Activated T-helper 1 cell treated with anti-CD3 and anti-CD28 coated beads, Interleukin-12 subunit alpha, Interleukin-12 subunit beta, Interleukin-2, Interleukin-4 antibody, amounts not matched to agents 30 ng/mL and 10 ng/mL and 1 ng/mL, durations not matched to agents 14 hours and 24 hours and 36 hours (primary cell): ENCODE data around the gene PNMT. TPM values are rescaled to one million over a fixed set of nuclear protein-coding genes. Genes with fewer than 3 reads are reported as not detected.

Experiments
- DNase-seq: peaks from one replicate; pipeline ENCODE4 v3.0.0; 2021; ENCODE audit warnings: low spot score
- H3K27ac Mint-ChIP-seq: one replicate; pipeline ENCODE4 v1.8.0; 2021; ENCODE audit warnings: mild to moderate bottlenecking, mixed read lengths
- H3K27me3 Mint-ChIP-seq: one replicate; pipeline ENCODE4 v1.8.0; 2022; ENCODE audit warnings: mild to moderate bottlenecking, moderate library complexity, mixed read lengths; ENCODE audit not compliant: insufficient read depth
- H3K36me3 Mint-ChIP-seq: one replicate; pipeline ENCODE4 v1.8.0; 2021; ENCODE audit warnings: low read depth, mixed read lengths
- H3K4me1 Mint-ChIP-seq: one replicate; pipeline ENCODE4 v1.8.0; 2021; ENCODE audit warnings: low read depth, mixed read lengths
- H3K4me3 Mint-ChIP-seq: one replicate; pipeline ENCODE4 v1.8.0; 2021; ENCODE audit warnings: mild to moderate bottlenecking, moderate library complexity, mixed read lengths
- H3K9me3 Mint-ChIP-seq: one replicate; pipeline ENCODE4 v1.8.0; 2021; ENCODE audit warnings: mixed read lengths
- intact Hi-C: fragments of 100-400 bp; cut with micrococcal nuclease; formaldehyde crosslinking; loops from one replicate; pipeline ENCODE4 v1.15.1; 2024
- total RNA-seq: library from RNA; stranded (reverse); gene quantifications from 2 replicates; pipeline ENCODE4 v1.2.3, GENCODE V29; 2022

PNMT gene
- total RNA-seq, 1 donor from 2014 or later, result not detected

GRCh38 chr17:39651923-39652586 is 16.2 kb upstream of the PNMT start:
- Mint-ChIP-seq H3K4me1 (no peaks in the 10 kb centered on the region), H3K9me3 (no peaks in the 10 kb centered on the region), H3K4me3 (no peak overlapping the region), H3K27me3 (no peaks in the 10 kb centered on the region), H3K27ac (no peak overlapping the region), H3K36me3 (peaks cover 6% of the 10 kb centered on the region)
- no peak for DNase-seq
- intact Hi-C loops, result no loop called here

GRCh38 chr17:39652587-39653315 is 15.5 kb upstream of the PNMT start:
- peaks cover 6% of the 10 kb centered on the region for H3K36me3 Mint-ChIP-seq
- intact Hi-C loops, result loop anchor here (1.0 kb wide), 1 partner anchor 30 kb away; no protein-coding TSS in a partner anchor
- DNase-seq, result no peak
- no peaks in the 10 kb centered on the region for H3K9me3 Mint-ChIP-seq
- no peak overlapping the region for H3K27ac Mint-ChIP-seq
- H3K4me3 Mint-ChIP-seq, result no peak overlapping the region
- no peaks in the 10 kb centered on the region for H3K4me1 Mint-ChIP-seq
- no peaks in the 10 kb centered on the region for H3K27me3 Mint-ChIP-seq

GRCh38 chr17:39653316-39653661 is 15.0 kb upstream of the PNMT start:
- no peak overlapping the region for H3K4me3 Mint-ChIP-seq
- H3K27ac Mint-ChIP-seq, result no peak overlapping the region
- H3K27me3 Mint-ChIP-seq, result no peaks in the 10 kb centered on the region
- no peaks in the 10 kb centered on the region for H3K9me3 Mint-ChIP-seq
- peaks cover 10% of the 10 kb centered on the region for H3K36me3 Mint-ChIP-seq
- no peak for DNase-seq
- no peaks in the 10 kb centered on the region for H3K4me1 Mint-ChIP-seq
- intact Hi-C loops, result loop anchor here (1.0 kb wide), 1 partner anchor 31 kb away; no protein-coding TSS in a partner anchor

- Mint-ChIP-seq H3K4me3 (no peak overlapping the region), H3K27ac (no peak overlapping the region), H3K4me1 (no peaks in the 10 kb centered on the region), H3K27me3 (no peaks in the 10 kb centered on the region), H3K36me3 (peaks cover 10% of the 10 kb centered on the region), H3K9me3 (no peaks in the 10 kb centered on the region)
- DNase-seq, result peak; percentile 59
- intact Hi-C loops, result loop anchor here (1.0 kb wide), 1 partner anchor 31 kb away; no protein-coding TSS in a partner anchor
Measured at GRCh38 chr17:39653662-39654331, 14.5 kb upstream of the PNMT start.

GRCh38 chr17:39655105-39655504 is 13.1 kb upstream of the PNMT start:
- peaks cover 8% of the 10 kb centered on the region for H3K36me3 Mint-ChIP-seq
- intact Hi-C loops, result no loop called here
- no peak overlapping the region for H3K4me3 Mint-ChIP-seq
- H3K9me3 Mint-ChIP-seq, result no peaks in the 10 kb centered on the region
- H3K27ac Mint-ChIP-seq, result no peak overlapping the region
- H3K27me3 Mint-ChIP-seq, result no peaks in the 10 kb centered on the region
- no peaks in the 10 kb centered on the region for H3K4me1 Mint-ChIP-seq
- no peak for DNase-seq

- Mint-ChIP-seq H3K36me3 (peaks cover 14% of the 10 kb centered on the region), H3K27ac (no peak overlapping the region), H3K27me3 (no peaks in the 10 kb centered on the region), H3K4me1 (no peaks in the 10 kb centered on the region), H3K4me3 (no peak overlapping the region), H3K9me3 (no peaks in the 10 kb centered on the region)
- intact Hi-C loops, result no loop called here
- no peak for DNase-seq
Measured at GRCh38 chr17:39658346-39658745, 9.9 kb upstream of the PNMT start.

GRCh38 chr17:39658760-39659159 is 9.5 kb upstream of the PNMT start:
- H3K36me3 Mint-ChIP-seq, result peaks cover 14% of the 10 kb centered on the region
- intact Hi-C loops, result no loop called here
- no peaks in the 10 kb centered on the region for H3K4me1 Mint-ChIP-seq
- no peak overlapping the region for H3K4me3 Mint-ChIP-seq
- H3K27ac Mint-ChIP-seq, result no peak overlapping the region
- no peaks in the 10 kb centered on the region for H3K9me3 Mint-ChIP-seq
- DNase-seq, result no peak
- H3K27me3 Mint-ChIP-seq, result no peaks in the 10 kb centered on the region

GRCh38 chr17:39659279-39660010 is 8.8 kb upstream of the PNMT start:
- H3K27me3 Mint-ChIP-seq, result no peaks in the 10 kb centered on the region
- H3K4me3 Mint-ChIP-seq, result no peak overlapping the region
- no peak for DNase-seq
- intact Hi-C loops, result no loop called here
- no peak overlapping the region for H3K27ac Mint-ChIP-seq
- no peaks in the 10 kb centered on the region for H3K4me1 Mint-ChIP-seq
- H3K36me3 Mint-ChIP-seq, result peaks cover 14% of the 10 kb centered on the region
- H3K9me3 Mint-ChIP-seq, result no peaks in the 10 kb centered on the region

- Mint-ChIP-seq H3K27me3 (no peaks in the 10 kb centered on the region), H3K27ac (no peak overlapping the region), H3K9me3 (no peaks in the 10 kb centered on the region), H3K36me3 (peaks cover 14% of the 10 kb centered on the region), H3K4me3 (no peak overlapping the region), H3K4me1 (no peaks in the 10 kb centered on the region)
- intact Hi-C loops, result no loop called here
- no peak for DNase-seq
Measured at GRCh38 chr17:39660011-39660360, 8.3 kb upstream of the PNMT start.

GRCh38 chr17:39660397-39661385 is 7.6 kb upstream of the PNMT start:
- intact Hi-C loops, result no loop called here
- Mint-ChIP-seq H3K4me1 (no peaks in the 10 kb centered on the region), H3K27ac (no peak overlapping the region), H3K27me3 (no peaks in the 10 kb centered on the region), H3K9me3 (no peaks in the 10 kb centered on the region), H3K36me3 (peaks cover 12% of the 10 kb centered on the region), H3K4me3 (no peak overlapping the region)
- no peak for DNase-seq

- intact Hi-C loops, result no loop called here
- no peak for DNase-seq
- H3K36me3 Mint-ChIP-seq, result peaks cover 12% of the 10 kb centered on the region
- H3K4me1 Mint-ChIP-seq, result no peaks in the 10 kb centered on the region
- no peak overlapping the region for H3K27ac Mint-ChIP-seq
- H3K4me3 Mint-ChIP-seq, result no peak overlapping the region
- peaks cover 7% of the 10 kb centered on the region for H3K27me3 Mint-ChIP-seq
- H3K9me3 Mint-ChIP-seq, result no peaks in the 10 kb centered on the region
Measured at GRCh38 chr17:39661744-39662541, 6.3 kb upstream of the PNMT start.
